ENCODE measurements around the gene HDHD3.
"Not testable (repeated sequence)": the region's sequence is repeated elsewhere in the genome, so short reads cannot be mapped to it uniquely, and the experiment has no call there.

The HDHD3 gene

GRCh38 chr9:113409481-113409880 lies 32.7 kb upstream of the HDHD3 start:
- H3K9ac ChIP-seq (ENCODE audit: insufficient read length), result peak overlapping the region; percentile 98
- TF ChIP-seq POLR2AphosphoS5 (IDR thresholded peaks at IDR 0.05; ENCODE audit: borderline replicate concordance, low read depth, low read length), result no peak
- TF ChIP-seq FOXP2 (optimal IDR thresholded peaks at IDR 0.05; ENCODE audit: control extremely low read depth, extremely low read length, insufficient read depth), result no peak
- no peak for TF ChIP-seq EZH2 (IDR thresholded peaks at IDR 0.05)
- H3K4me3 ChIP-seq, result peak overlapping the region; percentile 90
- no peaks in the 10 kb centered on the region for H3K9me3 ChIP-seq (ENCODE audit: low read depth, low read length)
- peak overlapping the region; percentile 98 for H3K27ac ChIP-seq
- DNase-seq (ENCODE audit: low read depth, low spot score), result no peak
- peaks cover 27% of the 10 kb centered on the region for H3K36me3 ChIP-seq (ENCODE audit: insufficient read depth, low read length)

- H3K4me3 ChIP-seq; H3K9me3 ChIP-seq (ENCODE audit: low read depth, low read length); DNase-seq (ENCODE audit: low read depth, low spot score); H3K9ac ChIP-seq (ENCODE audit: insufficient read length): not testable (repeated sequence)
- Histone ChIP-seq H3K36me3 (ENCODE audit: insufficient read depth, low read length) (peaks cover 27% of the 10 kb centered on the region), H3K27ac (peak overlapping the region; percentile 44; the same call in 1 of the 2 replicates)
Observed at GRCh38 chr9:113406873-113407511, 30.2 kb upstream of the HDHD3 start.

GRCh38 chr9:113406353-113406752 lies 29.6 kb upstream of the HDHD3 start:
- DNase-seq (ENCODE audit: low read depth, low spot score); H3K4me3 ChIP-seq; H3K27ac ChIP-seq; H3K9ac ChIP-seq (ENCODE audit: insufficient read length); H3K9me3 ChIP-seq (ENCODE audit: low read depth, low read length): not testable (repeated sequence)
- H3K36me3 ChIP-seq (ENCODE audit: insufficient read depth, low read length), result peaks cover 27% of the 10 kb centered on the region

GRCh38 chr9:113403646-113404045 lies 26.9 kb upstream of the HDHD3 start:
- Histone ChIP-seq H3K4me3 (no peak overlapping the region), H3K9ac (ENCODE audit: insufficient read length) (peak overlapping the region; percentile 20), H3K9me3 (ENCODE audit: low read depth, low read length) (no peaks in the 10 kb centered on the region), H3K27ac (no peak overlapping the region), H3K36me3 (ENCODE audit: insufficient read depth, low read length) (peaks cover 18% of the 10 kb centered on the region)
- TF ChIP-seq POLR2AphosphoS5 (IDR thresholded peaks at IDR 0.05; ENCODE audit: borderline replicate concordance, low read depth, low read length) (no peak), FOXP2 (optimal IDR thresholded peaks at IDR 0.05; ENCODE audit: control extremely low read depth, extremely low read length, insufficient read depth) (no peak), EZH2 (IDR thresholded peaks at IDR 0.05) (no peak)
- no peak for DNase-seq (ENCODE audit: low read depth, low spot score)

- peak; percentile 87 for TF ChIP-seq POLR2AphosphoS5 (IDR thresholded peaks at IDR 0.05; ENCODE audit: borderline replicate concordance, low read depth, low read length)
- no peak for TF ChIP-seq EZH2 (IDR thresholded peaks at IDR 0.05)
- TF ChIP-seq FOXP2 (optimal IDR thresholded peaks at IDR 0.05; ENCODE audit: control extremely low read depth, extremely low read length, insufficient read depth), result peak; percentile 21
- no peaks in the 10 kb centered on the region for H3K9me3 ChIP-seq (ENCODE audit: low read depth, low read length)
- H3K36me3 ChIP-seq (ENCODE audit: insufficient read depth, low read length), result no peaks in the 10 kb centered on the region
- DNase-seq (ENCODE audit: low read depth, low spot score), result peak; percentile 79
- peak within 1 kb of the TSS; percentile 83 for H3K4me3 ChIP-seq
- H3K9ac ChIP-seq (ENCODE audit: insufficient read length), result peak within 1 kb of the TSS; percentile 67
- H3K27ac ChIP-seq, result peak within 1 kb of the TSS; percentile 85
Observed at GRCh38 chr9:113401027-113401792, 24.4 kb upstream of the HDHD3 start, which contains the start of gene ALAD. TSS of gene ALAD (minus strand) at chr9:113401284. CDS start at chr9:113393559, 7,725 bp downstream.

GRCh38 chr9:113399646-113400200 lies 22.9 kb upstream of the HDHD3 start:
- no peak overlapping the region for H3K4me3 ChIP-seq
- TF ChIP-seq EZH2 (IDR thresholded peaks at IDR 0.05) (no peak), POLR2AphosphoS5 (IDR thresholded peaks at IDR 0.05; ENCODE audit: borderline replicate concordance, low read depth, low read length) (no peak), FOXP2 (optimal IDR thresholded peaks at IDR 0.05; ENCODE audit: control extremely low read depth, extremely low read length, insufficient read depth) (no peak)
- H3K27ac ChIP-seq, result no peak overlapping the region
- H3K9ac ChIP-seq (ENCODE audit: insufficient read length), result no peak overlapping the region
- DNase-seq (ENCODE audit: low read depth, low spot score), result no peak
- H3K36me3 ChIP-seq (ENCODE audit: insufficient read depth, low read length), result no peaks in the 10 kb centered on the region
- no peaks in the 10 kb centered on the region for H3K9me3 ChIP-seq (ENCODE audit: low read depth, low read length)

- Histone ChIP-seq H3K27ac (no peak overlapping the region), H3K36me3 (ENCODE audit: insufficient read depth, low read length) (no peaks in the 10 kb centered on the region), H3K4me3 (no peak overlapping the region), H3K9me3 (ENCODE audit: low read depth, low read length) (no peaks in the 10 kb centered on the region), H3K9ac (ENCODE audit: insufficient read length) (no peak overlapping the region)
- TF ChIP-seq POLR2AphosphoS5 (IDR thresholded peaks at IDR 0.05; ENCODE audit: borderline replicate concordance, low read depth, low read length), result no peak
- no peak for TF ChIP-seq FOXP2 (optimal IDR thresholded peaks at IDR 0.05; ENCODE audit: control extremely low read depth, extremely low read length, insufficient read depth)
- no peak for TF ChIP-seq EZH2 (IDR thresholded peaks at IDR 0.05)
- DNase-seq (ENCODE audit: low read depth, low spot score), result no peak
Observed at GRCh38 chr9:113398796-113399195, 22.0 kb upstream of the HDHD3 start.

- DNase-seq (ENCODE audit: low read depth, low spot score), result no peak
- H3K9ac ChIP-seq (ENCODE audit: insufficient read length), result no peak overlapping the region
Observed at GRCh38 chr9:113397203-113397631, 20.4 kb upstream of the HDHD3 start.

More at GRCh38 chr9:113397203-113397631, 20.4 kb upstream of the HDHD3 start:
- H3K36me3 ChIP-seq (ENCODE audit: insufficient read depth, low read length), result peaks cover 2% of the 10 kb centered on the region; the same call in 1 of the 2 replicates
- H3K9me3 ChIP-seq (ENCODE audit: low read depth, low read length), result no peaks in the 10 kb centered on the region
- H3K27ac ChIP-seq, result no peak overlapping the region
- no peak overlapping the region for H3K4me3 ChIP-seq
- no peak for TF ChIP-seq POLR2AphosphoS5 (IDR thresholded peaks at IDR 0.05; ENCODE audit: borderline replicate concordance, low read depth, low read length)
